Sigmoid colon (tissue), 7 donors: ENCODE data around the gene ING4. TPM values are rescaled to one million over a fixed set of nuclear protein-coding genes. Genes with fewer than 3 reads are reported as not detected.

Source experiments
- DNase-seq: peaks from one replicate; pipeline ENCODE4 v3.0.0-alpha.2; 2019
- H3K27ac ChIP-seq, 4 donors: fragments of 200-600 bp; sonication (generic); one replicate each; pipeline ENCODE4 v1.5.1; 2016 to 2019; ENCODE audit warnings: mild to moderate bottlenecking in 1 of 4
- H3K27me3 ChIP-seq, 3 donors: fragments of 200-600 bp; sonication (generic); one replicate each; pipeline ENCODE4 v1.5.1; 2019; ENCODE audit warnings: mild to moderate bottlenecking in 1 of 3
- H3K36me3 ChIP-seq, 4 donors: fragments of 200-600 bp; sonication (generic); one replicate each; pipeline ENCODE4 v1.5.1; 2016 to 2019
- H3K4me1 ChIP-seq, 4 donors: fragments of 200-600 bp; sonication (generic); one replicate each; pipeline ENCODE4 v1.5.1; 2017 to 2019
- H3K4me3 ChIP-seq, 4 donors: fragments of 200-600 bp; sonication (generic); one replicate each; pipeline ENCODE4 v1.5.1; 2017 to 2019; ENCODE audit warnings: mild to moderate bottlenecking in 2 of 4, moderate library complexity in 1 of 4
- H3K9me3 ChIP-seq, 4 donors: fragments of 200-600 bp in 3 of 4; sonication (generic) in 3 of 4; one replicate each; pipeline versions ENCODE4 v1.5.1 to v1.6.1; 2013 to 2019
- CTCF ChIP-seq, 4 experiments: fragments of 450-650 bp in 3 of 4; fragments of 200-600 bp in 1 of 4; IDR thresholded peaks; one replicate each; pipeline ENCODE4 v1.5.1; 2016 to 2019; ENCODE audit warnings: antibody characterized with exemption in 4 of 4, mild to moderate bottlenecking in 3 of 4, moderate library complexity in 2 of 4
- EP300 ChIP-seq, 4 donors: sonication (generic); formaldehyde crosslinking; IDR thresholded peaks; one replicate each; pipeline ENCODE4 v1.6.1; 2017; ENCODE audit warnings: antibody characterized with exemption in 4 of 4
- POLR2A ChIP-seq, 2 donors: fragments of 450-650 bp; IDR thresholded peaks; one replicate each; pipeline ENCODE4 v1.6.1; 2016; ENCODE audit warnings: antibody characterized with exemption in 2 of 2, mild to moderate bottlenecking in 2 of 2, moderate library complexity in 2 of 2
- POLR2AphosphoS5 ChIP-seq, 4 donors: sonication (generic); formaldehyde crosslinking; IDR thresholded peaks; one replicate each; pipeline ENCODE4 v1.6.1; 2017; ENCODE audit warnings: antibody characterized with exemption in 4 of 4
- WGBS, 2 donors: extraction: QIAGEN DNeasy Blood & Tissue Kit; methylation state at CpG; one replicate each; pipeline ENCODE4 v1.1.7; 2013; 5-methylcytosine and 5-hydroxymethylcytosine counted together
- intact Hi-C: fragments of 100-400 bp; cut with DNase I; formaldehyde crosslinking; loops from one replicate; pipeline ENCODE4 v1.15.1; 2023
- polyA plus RNA-seq, 3 donors: library from polyadenylated mRNA; stranded (reverse); fragments of 200-250 nt; gene quantifications; one replicate each; pipeline ENCODE4 v1.2.3, GENCODE V29; 2013
- small RNA-seq, 3 donors: library from RNA; depleted of rRNA; stranded (forward); fragments of <200 nt; gene quantifications; one replicate each; pipeline ENCODE3, GENCODE V24; 2016
- total RNA-seq, 4 donors: library from RNA; depleted of rRNA; stranded (reverse); fragments of >200 nt; gene quantifications; one replicate each; pipeline ENCODE4 v1.1.0, GENCODE V29; 2016
- donor health status: healthy with polysubstance abuse.
- donor health status: Bipolar disorder and iron deficiency.
- donor health status: healthy.

ING4 gene
- total and polyA plus RNA-seq, 7 donors = 37.8 to 85.9 (median 59.5) TPM

DNA sequence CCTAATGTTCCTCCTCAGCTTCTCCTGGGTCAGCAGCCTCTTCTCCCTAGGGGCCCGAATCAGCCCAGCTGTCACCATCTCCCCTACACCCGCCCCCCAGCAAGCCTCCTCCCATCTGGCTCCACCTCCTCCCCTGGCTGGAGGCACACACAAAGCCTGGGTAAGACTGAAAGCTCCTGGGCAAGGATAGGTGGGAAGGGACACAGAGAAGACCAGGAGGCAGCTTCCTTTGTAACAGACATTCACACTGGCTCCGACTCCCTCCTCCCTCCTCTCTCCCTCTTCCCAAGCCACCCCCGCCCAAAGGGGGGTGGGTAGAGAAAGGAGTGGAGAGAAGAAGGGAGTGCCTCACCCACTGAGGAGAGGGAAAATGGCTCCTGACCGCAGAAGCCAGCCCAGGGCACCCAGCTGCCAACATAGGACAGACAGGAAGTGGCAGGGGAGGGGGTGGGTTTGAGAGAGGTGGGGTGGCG lies 59.8 kb downstream of the ING4 start:
- peak overlapping the region; percentile 2 to 97 (median 46) for H3K4me3 ChIP-seq
- no peak for TF ChIP-seq CTCF (IDR thresholded peaks at IDR 0.05)
- TF ChIP-seq POLR2AphosphoS5 (IDR thresholded peaks at IDR 0.05) = no peak
- no peak for TF ChIP-seq EP300 (IDR thresholded peaks at IDR 0.05)
- no peak for TF ChIP-seq POLR2A (IDR thresholded peaks at IDR 0.05)
- intact Hi-C loops = no loop called here
- H3K9me3 ChIP-seq = no peaks in the 10 kb centered on the region
- peak; percentile 79 for DNase-seq
- H3K4me1 ChIP-seq = peaks cover 0 to 51% (median 43%) of the 10 kb centered on the region in 4 donors
- H3K36me3 ChIP-seq = peaks cover 39 to 49% (median 43%) of the 10 kb centered on the region in 4 donors
- H3K27ac ChIP-seq = peak overlapping the region; percentile 92 to 100 (median 98)
- WGBS, 2 donors = 11 to 27% methylated on average over 6 of the region's 6 CpGs
- H3K27me3 ChIP-seq = no peaks in the 10 kb centered on the region

GRCh38 chr12:6602526-6602925 lies 60.4 kb downstream of the ING4 start:
- intact Hi-C loops = no loop called here
- no peaks in the 10 kb centered on the region for H3K9me3 ChIP-seq
- H3K36me3 ChIP-seq = peaks cover 45 to 55% (median 49%) of the 10 kb centered on the region in 4 donors
- TF ChIP-seq EP300 (IDR thresholded peaks at IDR 0.05) (no peak), POLR2AphosphoS5 (IDR thresholded peaks at IDR 0.05) (no peak)
- H3K4me3 ChIP-seq = no peak overlapping the region
- peak overlapping the region; percentile 92 to 100 (median 98) for H3K27ac ChIP-seq
- WGBS, 2 donors = 79 to 80% methylated on average over 3 of the region's 3 CpGs
- peaks cover 0 to 45% (median 39%) of the 10 kb centered on the region in 4 donors for H3K4me1 ChIP-seq
- no peaks in the 10 kb centered on the region for H3K27me3 ChIP-seq
- DNase-seq = no peak

Small RNAs within 50 kb of the gene (small RNA-seq; reads per million reads assigned to genes)
- gene RNU6-781P = 0 reads per million in 3 donors

Other genes starting within 250 kb of the ING4 start
- gene CD27, start 218.2 kb downstream of the ING4 start, total RNA-seq = under 1 TPM in 1 of 4 donors, not detected in 3; 0.81 TPM
- 10 to 100 TPM in 1 of 3 donors, 1 to 10 TPM in 1, under 1 TPM in 1; 0.60 to 29.0 (median 2.3) TPM for gene CD27, start 218.2 kb downstream of the ING4 start, polyA plus RNA-seq
- 10 to 100 TPM; 20.2 to 27.5 (median 26.9) TPM for gene TAPBPL, start 211.1 kb downstream of the ING4 start, total RNA-seq
- gene TAPBPL, start 211.1 kb downstream of the ING4 start, polyA plus RNA-seq = 10 to 100 TPM; 14.4 to 36.0 (median 17.1) TPM
- 10 to 100 TPM; 11.5 to 44.0 (median 17.2) TPM for gene VAMP1, start 192.4 kb downstream of the ING4 start, total RNA-seq
- gene VAMP1, start 192.4 kb downstream of the ING4 start, polyA plus RNA-seq = 10 to 100 TPM in 1 of 3 donors, 1 to 10 TPM in 2; 2.3 to 12.8 (median 3.0) TPM
- 100 to 1,000 TPM in 2 of 4 donors, 10 to 100 TPM in 2; 52.9 to 113 (median 92.1) TPM for gene MRPL51, start 169.9 kb downstream of the ING4 start, total RNA-seq
- 100 to 1,000 TPM; 119 to 142 (median 135) TPM for gene MRPL51, start 169.9 kb downstream of the ING4 start, polyA plus RNA-seq
- 10 to 100 TPM; 11.8 to 89.5 (median 12.6) TPM for gene NCAPD2, start 169.0 kb downstream of the ING4 start, total RNA-seq
- gene NCAPD2, start 169.0 kb downstream of the ING4 start, polyA plus RNA-seq = 10 to 100 TPM in 2 of 3 donors, 1 to 10 TPM in 1; 9.0 to 35.8 (median 13.6) TPM
- 1,000 to 10,000 TPM; 1,653 to 2,501 (median 2,098) TPM for gene GAPDH, start 128.6 kb downstream of the ING4 start, total RNA-seq
- 1,000 to 10,000 TPM; 2,564 to 3,219 (median 3,101) TPM for gene GAPDH, start 128.6 kb downstream of the ING4 start, polyA plus RNA-seq
- 10 to 100 TPM; 15.3 to 34.3 (median 22.7) TPM for gene IFFO1, start 107.1 kb downstream of the ING4 start, total RNA-seq
- 10 to 100 TPM in 1 of 3 donors, 1 to 10 TPM in 2; 1.8 to 14.0 (median 4.2) TPM for gene IFFO1, start 107.1 kb downstream of the ING4 start, polyA plus RNA-seq
- gene NOP2, start 94.8 kb downstream of the ING4 start, total RNA-seq = 10 to 100 TPM in 3 of 4 donors, 1 to 10 TPM in 1; 6.1 to 30.1 (median 23.2) TPM
- 10 to 100 TPM in 1 of 3 donors, 1 to 10 TPM in 2; 6.2 to 39.2 (median 7.8) TPM for gene NOP2, start 94.8 kb downstream of the ING4 start, polyA plus RNA-seq
- 100 to 1,000 TPM; 204 to 254 (median 217) TPM for gene CHD4, start 55.7 kb downstream of the ING4 start, total RNA-seq
- 100 to 1,000 TPM in 1 of 3 donors, 10 to 100 TPM in 2; 49.2 to 113 (median 53.6) TPM for gene CHD4, start 55.7 kb downstream of the ING4 start, polyA plus RNA-seq
- 1 to 10 TPM in 2 of 4 donors, under 1 TPM in 2; 0.27 to 1.5 (median 0.67) TPM for gene LPAR5, start 27.2 kb downstream of the ING4 start, total RNA-seq
- 10 to 100 TPM in 1 of 3 donors, 1 to 10 TPM in 2; 4.2 to 16.5 (median 6.0) TPM for gene LPAR5, start 27.2 kb downstream of the ING4 start, polyA plus RNA-seq
- 1 to 10 TPM; 1.2 to 3.9 (median 1.6) TPM for gene ACRBP, start 15.7 kb downstream of the ING4 start, total RNA-seq
- gene ACRBP, start 15.7 kb downstream of the ING4 start, polyA plus RNA-seq = 1 to 10 TPM in 2 of 3 donors, not detected in 1; 2.3 to 3.1 TPM
- 10 to 100 TPM; 24.0 to 32.6 (median 28.7) TPM for gene ZNF384, start 26.3 kb upstream of the ING4 start, total RNA-seq
- gene ZNF384, start 26.3 kb upstream of the ING4 start, polyA plus RNA-seq = 10 to 100 TPM; 22.7 to 40.3 (median 30.0) TPM
- gene PIANP, start 37.7 kb upstream of the ING4 start, total RNA-seq = under 1 TPM; 0.27 to 0.55 (median 0.43) TPM
- gene PIANP, start 37.7 kb upstream of the ING4 start, polyA plus RNA-seq = 1 to 10 TPM in 2 of 3 donors, under 1 TPM in 1; 0.46 to 2.0 (median 1.2) TPM
- gene COPS7A, start 60.9 kb upstream of the ING4 start, total RNA-seq = 10 to 100 TPM; 51.3 to 69.3 (median 60.1) TPM
- gene COPS7A, start 60.9 kb upstream of the ING4 start, polyA plus RNA-seq = 10 to 100 TPM; 48.6 to 52.5 (median 52.3) TPM
- 100 to 1,000 TPM; 148 to 163 (median 159) TPM for gene MLF2, start 90.0 kb upstream of the ING4 start, total RNA-seq
- 100 to 1,000 TPM; 157 to 220 (median 178) TPM for gene MLF2, start 90.0 kb upstream of the ING4 start, polyA plus RNA-seq
- gene PTMS, start 103.2 kb upstream of the ING4 start, total RNA-seq = 100 to 1,000 TPM; 196 to 392 (median 255) TPM
- 100 to 1,000 TPM in 2 of 3 donors, 10 to 100 TPM in 1; 93.2 to 198 (median 174) TPM for gene PTMS, start 103.2 kb upstream of the ING4 start, polyA plus RNA-seq
- 1 to 10 TPM; 1.4 to 6.9 (median 3.0) TPM for gene LAG3, start 109.4 kb upstream of the ING4 start, total RNA-seq
- gene LAG3, start 109.4 kb upstream of the ING4 start, polyA plus RNA-seq = 1 to 10 TPM in 2 of 3 donors, under 1 TPM in 1; 0.60 to 4.2 (median 1.4) TPM
- gene CD4, start 126.4 kb upstream of the ING4 start, total RNA-seq = 10 to 100 TPM in 3 of 4 donors, 1 to 10 TPM in 1; 2.5 to 12.8 (median 11.5) TPM
- 10 to 100 TPM in 2 of 3 donors, 1 to 10 TPM in 1; 4.8 to 29.7 (median 26.6) TPM for gene CD4, start 126.4 kb upstream of the ING4 start, polyA plus RNA-seq
- 10 to 100 TPM in 2 of 4 donors, 1 to 10 TPM in 2; 6.4 to 16.1 (median 10.2) TPM for gene GPR162, start 158.7 kb upstream of the ING4 start, total RNA-seq
- 1 to 10 TPM; 1.2 to 7.6 (median 1.8) TPM for gene GPR162, start 158.7 kb upstream of the ING4 start, polyA plus RNA-seq
- 10 to 100 TPM; 16.4 to 69.8 (median 20.5) TPM for gene P3H3, start 165.3 kb upstream of the ING4 start, total RNA-seq
- 1 to 10 TPM in 2 of 3 donors, under 1 TPM in 1; 0.60 to 6.0 (median 1.2) TPM for gene P3H3, start 165.3 kb upstream of the ING4 start, polyA plus RNA-seq
- 1 to 10 TPM in 3 of 4 donors, under 1 TPM in 1; 0.36 to 8.9 (median 2.2) TPM for gene GNB3, start 177.8 kb upstream of the ING4 start, total RNA-seq
- 1 to 10 TPM in 2 of 3 donors, under 1 TPM in 1; 0.46 to 1.2 (median 1.1) TPM for gene GNB3, start 177.8 kb upstream of the ING4 start, polyA plus RNA-seq
- 1 to 10 TPM in 1 of 4 donors, under 1 TPM in 3; 0.33 to 2.8 (median 0.45) TPM for gene CDCA3, start 188.2 kb upstream of the ING4 start, total RNA-seq
- gene CDCA3, start 188.2 kb upstream of the ING4 start, polyA plus RNA-seq = 10 to 100 TPM in 1 of 3 donors, 1 to 10 TPM in 2; 4.8 to 31.2 (median 8.6) TPM
- gene USP5, start 189.0 kb upstream of the ING4 start, total RNA-seq = 10 to 100 TPM; 37.1 to 44.7 (median 41.5) TPM
- gene USP5, start 189.0 kb upstream of the ING4 start, polyA plus RNA-seq = 10 to 100 TPM; 25.4 to 51.5 (median 26.4) TPM
- gene TPI1, start 204.4 kb upstream of the ING4 start, total RNA-seq = 100 to 1,000 TPM; 194 to 345 (median 299) TPM
- 100 to 1,000 TPM; 808 to 994 (median 968) TPM for gene TPI1, start 204.4 kb upstream of the ING4 start, polyA plus RNA-seq
- gene SPSB2, start 210.2 kb upstream of the ING4 start, total RNA-seq = 10 to 100 TPM in 1 of 4 donors, 1 to 10 TPM in 3; 4.6 to 10.5 (median 8.2) TPM
- gene SPSB2, start 210.2 kb upstream of the ING4 start, polyA plus RNA-seq = 10 to 100 TPM; 13.4 to 17.4 (median 13.5) TPM
- 10 to 100 TPM; 12.2 to 21.0 (median 13.5) TPM for gene LRRC23, start 241.7 kb upstream of the ING4 start, total RNA-seq
- gene LRRC23, start 241.7 kb upstream of the ING4 start, polyA plus RNA-seq = 10 to 100 TPM in 1 of 3 donors, 1 to 10 TPM in 2; 5.3 to 11.4 (median 5.5) TPM